WTC11 (cell line): ENCODE measurements around the gene NKX2-3. TPM values are rescaled to one million over a fixed set of nuclear protein-coding genes. Genes with fewer than 3 reads are reported as not detected.

Experiments used
- ATAC-seq: fragments of 200-7000 bp; cut with Tn5 transposase; 2 replicates; pipeline ENCODE4 v1.10.0; 2021; ENCODE audit warnings: mild to moderate bottlenecking, moderate library complexity
- CTCF ChIA-PET: fragments of 300-600 bp; sonication (Branson Sonifier 250); formaldehyde crosslinking; loops from one replicate; lab custom pipeline; 2021; ENCODE audit warnings: antibody characterized with exemption; lab: Charles Lee
- POLR2A ChIA-PET: fragments of 350-600 bp; sonication (Branson Sonifier 250); formaldehyde crosslinking; loops from one replicate; lab custom pipeline; 2021; ENCODE audit warnings: antibody characterized with exemption; lab: Charles Lee
- DNase-seq: peaks from one replicate; pipeline ENCODE4 v3.0.0; 2021; ENCODE audit warnings: low spot score
- H3K27ac Mint-ChIP-seq: 2 replicates; pipeline ENCODE4 v1.8.0; 2021; ENCODE audit warnings: mixed read lengths
- H3K27me3 Mint-ChIP-seq: 2 replicates; pipeline ENCODE4 v1.8.0; 2021; ENCODE audit warnings: low read depth, mild to moderate bottlenecking, moderate library complexity, mixed read lengths
- H3K36me3 Mint-ChIP-seq: 2 replicates; pipeline ENCODE4 v1.8.0; 2021; ENCODE audit warnings: mixed read lengths
- H3K4me1 Mint-ChIP-seq: 2 replicates; pipeline ENCODE4 v1.8.0; 2022; ENCODE audit warnings: mixed read lengths
- H3K4me3 Mint-ChIP-seq: 2 replicates; pipeline ENCODE4 v1.8.0; 2021; ENCODE audit warnings: mild to moderate bottlenecking, moderate library complexity, mixed read lengths
- H3K9me3 Mint-ChIP-seq: 2 replicates; pipeline ENCODE4 v1.8.0; 2021; ENCODE audit warnings: mixed read lengths
- AR ChIP-seq: fragments of 250-450 bp; sonication (Bioruptor Pico); IDR thresholded peaks from 2 replicates; pipeline ENCODE4 v1.9.0; 2021; ENCODE audit warnings: mild to moderate bottlenecking
- ATF1 ChIP-seq: sonication (generic); formaldehyde crosslinking; IDR thresholded peaks from 2 replicates; pipeline ENCODE4 v1.8.1; 2023; ENCODE audit warnings: mild to moderate bottlenecking, moderate library complexity, missing genetic modification reagents
- ATF6 ChIP-seq: sonication (generic); formaldehyde crosslinking; IDR thresholded peaks from 2 replicates; pipeline ENCODE4 v1.8.1; 2023; ENCODE audit warnings: mild to moderate bottlenecking, missing genetic modification reagents
- CREM ChIP-seq: sonication (generic); formaldehyde crosslinking; IDR thresholded peaks from 2 replicates; pipeline ENCODE4 v1.8.1; 2022; ENCODE audit warnings: mild to moderate bottlenecking, missing genetic modification reagents, moderate library complexity
- ESRRA ChIP-seq: sonication (generic); formaldehyde crosslinking; IDR thresholded peaks from 2 replicates; pipeline ENCODE4 v1.8.1; 2022; ENCODE audit warnings: mild to moderate bottlenecking, missing genetic modification reagents, borderline replicate concordance
- GRHL2 ChIP-seq: fragments of 250-450 bp; sonication (Bioruptor Pico); IDR thresholded peaks from 2 replicates; pipeline ENCODE4 v1.8.0; 2022; ENCODE audit warnings: mild to moderate bottlenecking, moderate library complexity; ENCODE audit not compliant: insufficient replicate concordance, severe bottlenecking
- IRF1 ChIP-seq: sonication (generic); formaldehyde crosslinking; IDR thresholded peaks from 2 replicates; pipeline ENCODE4 v1.8.0; 2023; ENCODE audit warnings: missing genetic modification reagents
- JUN ChIP-seq: sonication (generic); formaldehyde crosslinking; IDR thresholded peaks from 2 replicates; pipeline ENCODE4 v1.8.0; 2023; ENCODE audit warnings: mild to moderate bottlenecking, missing genetic modification reagents
- KAT7 ChIP-seq: sonication (generic); formaldehyde crosslinking; IDR thresholded peaks from 2 replicates; pipeline ENCODE4 v1.8.1; 2023; ENCODE audit warnings: missing genetic modification reagents, mild to moderate bottlenecking, borderline replicate concordance
- NFE2L1 ChIP-seq: sonication (generic); formaldehyde crosslinking; IDR thresholded peaks from 2 replicates; pipeline ENCODE4 v1.8.1; 2023; ENCODE audit warnings: missing genetic modification reagents
- PRRX2 ChIP-seq: fragments of 250-450 bp; sonication (Bioruptor Pico); IDR thresholded peaks from 2 replicates; pipeline ENCODE4 v1.8.0; 2021; ENCODE audit warnings: mild to moderate bottlenecking
- RORB ChIP-seq: fragments of 250-450 bp; sonication (Bioruptor Pico); IDR thresholded peaks from 2 replicates; pipeline ENCODE4 v1.9.0; 2021; ENCODE audit warnings: mild to moderate bottlenecking
- SOX15 ChIP-seq: fragments of 250-450 bp; sonication (Bioruptor Pico); IDR thresholded peaks from 2 replicates; pipeline ENCODE4 v1.9.0; 2021; ENCODE audit warnings: mild to moderate bottlenecking
- ZNF232 ChIP-seq: sonication (generic); formaldehyde crosslinking; IDR thresholded peaks from 2 replicates; pipeline ENCODE4 v1.8.0; 2022; ENCODE audit warnings: mild to moderate bottlenecking, missing genetic modification reagents
- ZNF317 ChIP-seq: sonication (generic); formaldehyde crosslinking; IDR thresholded peaks from 2 replicates; pipeline ENCODE4 v1.8.1; 2023; ENCODE audit warnings: low read depth, mild to moderate bottlenecking, moderate library complexity, missing genetic modification reagents, borderline replicate concordance
- total RNA-seq: library from RNA; stranded (reverse); gene quantifications from 3 replicates; pipeline ENCODE4 v1.2.3, GENCODE V29; 2021
- TF ChIP-seq, protein P1 (sequence below): fragments of 250-450 bp; sonication (Bioruptor Pico); IDR thresholded peaks from 2 replicates; pipeline ENCODE4 v1.9.0; 2021; ENCODE audit warnings: moderate library complexity, mild to moderate bottlenecking, inconsistent platforms, borderline replicate concordance
- TF ChIP-seq, protein P2 (sequence below): fragments of 250-450 bp; sonication (Bioruptor Pico); IDR thresholded peaks from 2 replicates; pipeline ENCODE4 v2.1.2; 2022; ENCODE audit warnings: mild to moderate bottlenecking, moderate library complexity
- TF ChIP-seq, protein P3 (sequence below): sonication (generic); formaldehyde crosslinking; IDR thresholded peaks from 2 replicates; pipeline ENCODE4 v1.8.0; 2022; ENCODE audit warnings: mild to moderate bottlenecking, missing genetic modification reagents

The NKX2-3 gene
- total RNA-seq, 1 experiment from 2014 or later, result not detected

DNA sequence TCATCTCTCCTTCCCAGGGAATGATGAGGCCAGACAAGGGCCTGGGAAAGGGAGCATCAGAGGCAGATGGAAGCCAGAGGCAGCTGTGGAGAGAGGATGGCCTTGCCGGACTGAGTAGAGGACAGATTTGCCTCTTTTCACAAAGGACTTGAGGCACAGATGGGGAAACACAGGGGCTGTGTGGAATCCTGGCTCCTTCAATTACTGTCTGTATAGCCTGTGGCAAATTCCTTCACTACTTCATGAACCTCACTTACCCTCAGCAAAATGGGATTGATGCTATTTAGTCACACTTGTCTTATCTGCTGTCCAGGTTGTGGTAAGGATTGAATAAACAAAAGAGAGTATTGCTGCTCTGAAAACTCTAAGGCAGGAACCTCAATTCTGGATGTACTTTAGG is 47.2 kb downstream of the NKX2-3 start (continued):
- TF ChIP-seq IRF1 (CRISPR knock-in tag) (no peak), RORB (CRISPR knock-in tag) (no peak)

DNA sequence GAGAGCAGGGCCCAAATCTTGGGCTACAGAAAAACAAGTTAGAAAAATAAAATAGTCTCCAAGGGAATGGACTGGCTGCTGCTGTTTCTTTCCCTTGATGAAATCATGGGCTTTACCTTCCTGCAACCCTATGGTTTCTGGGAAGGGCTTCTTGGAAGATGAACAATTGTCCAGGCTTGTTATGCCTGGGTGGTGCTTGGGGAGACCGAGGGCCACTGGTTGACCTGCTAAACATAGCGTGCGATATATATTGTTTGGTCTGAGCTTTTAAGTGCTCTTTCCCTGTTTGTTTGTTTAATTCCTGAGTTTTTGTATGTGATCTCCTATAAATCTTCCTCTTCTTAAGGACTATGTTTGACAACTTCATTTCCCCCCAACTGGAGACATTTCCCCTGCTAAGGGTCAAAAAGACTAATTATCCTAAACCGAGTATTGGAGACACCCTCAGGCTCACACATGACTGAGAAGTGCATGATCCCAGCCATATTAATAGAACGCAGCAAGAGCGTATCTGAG is 49.6 kb downstream of the NKX2-3 start:
- H3K27me3 Mint-ChIP-seq, result peaks cover 2% of the 10 kb centered on the region; the same call in 1 of the 2 replicates
- TF ChIP-seq, protein P1, sequence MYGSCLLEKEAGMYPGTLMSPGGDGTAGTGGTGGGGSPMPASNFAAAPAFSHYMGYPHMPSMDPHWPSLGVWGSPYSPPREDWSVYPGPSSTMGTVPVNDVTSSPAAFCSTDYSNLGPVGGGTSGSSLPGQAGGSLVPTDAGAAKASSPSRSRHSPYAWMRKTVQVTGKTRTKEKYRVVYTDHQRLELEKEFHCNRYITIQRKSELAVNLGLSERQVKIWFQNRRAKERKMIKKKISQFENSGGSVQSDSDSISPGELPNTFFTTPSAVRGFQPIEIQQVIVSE (CRISPR knock-in tag), result no peak
- TF ChIP-seq PRRX2 (CRISPR knock-in tag) (no peak), ZNF317 (CRISPR knock-in tag) (no peak), NFE2L1 (CRISPR knock-in tag) (no peak), ATF6 (CRISPR knock-in tag) (no peak), SOX15 (CRISPR knock-in tag) (no peak)
- TF ChIP-seq, protein P2, sequence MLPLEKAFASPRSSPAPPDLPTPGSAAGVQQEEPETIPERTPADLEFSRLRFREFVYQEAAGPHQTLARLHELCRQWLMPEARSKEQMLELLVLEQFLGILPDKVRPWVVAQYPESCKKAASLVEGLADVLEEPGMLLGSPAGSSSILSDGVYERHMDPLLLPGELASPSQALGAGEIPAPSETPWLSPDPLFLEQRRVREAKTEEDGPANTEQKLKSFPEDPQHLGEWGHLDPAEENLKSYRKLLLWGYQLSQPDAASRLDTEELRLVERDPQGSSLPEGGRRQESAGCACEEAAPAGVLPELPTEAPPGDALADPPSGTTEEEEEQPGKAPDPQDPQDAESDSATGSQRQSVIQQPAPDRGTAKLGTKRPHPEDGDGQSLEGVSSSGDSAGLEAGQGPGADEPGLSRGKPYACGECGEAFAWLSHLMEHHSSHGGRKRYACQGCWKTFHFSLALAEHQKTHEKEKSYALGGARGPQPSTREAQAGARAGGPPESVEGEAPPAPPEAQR (CRISPR knock-in tag), result no peak
- TF ChIP-seq, all 79 proteins: peak for 0
- DNase-seq (no peak), ATAC-seq (no peak)
- Mint-ChIP-seq H3K27ac (no peak overlapping the region), H3K4me3 (no peak overlapping the region), H3K4me1 (peaks cover 8% of the 10 kb centered on the region), H3K36me3 (no peaks in the 10 kb centered on the region), H3K9me3 (no peaks in the 10 kb centered on the region)
- CTCF ChIA-PET, result no interaction called here
- POLR2A ChIA-PET, result no interaction called here

DNA sequence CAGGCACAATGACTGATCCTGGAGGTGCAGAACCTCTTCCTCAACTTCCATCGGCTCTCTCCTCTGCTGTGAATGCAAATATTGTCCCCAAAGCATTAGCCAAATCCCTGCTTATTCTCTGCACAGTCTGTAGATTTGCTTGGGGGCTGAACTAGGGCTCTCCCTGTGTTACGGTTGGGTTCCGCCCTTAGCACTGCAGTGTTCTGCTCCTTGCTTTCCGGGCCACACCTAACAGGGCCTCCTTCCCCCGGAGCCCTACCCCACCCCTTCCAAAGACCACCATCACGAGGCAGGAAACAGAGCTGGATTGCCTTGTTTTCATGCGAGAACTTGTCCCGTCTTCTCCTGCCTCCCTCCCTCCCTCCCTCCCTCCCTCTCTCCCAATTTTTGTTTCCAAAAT is 50.9 kb downstream of the NKX2-3 start:
- Mint-ChIP-seq H3K36me3 (no peaks in the 10 kb centered on the region), H3K27ac (no peak overlapping the region), H3K9me3 (no peaks in the 10 kb centered on the region), H3K4me1 (peaks cover 14% of the 10 kb centered on the region), H3K4me3 (no peak overlapping the region), H3K27me3 (peaks cover 2% of the 10 kb centered on the region; the same call in 1 of the 2 replicates)
- CTCF ChIA-PET, result no interaction called here
- ATAC-seq, result peak; percentile 68
- POLR2A ChIA-PET, result no interaction called here
- no peak for DNase-seq
- TF ChIP-seq GRHL2 (CRISPR knock-in tag), result no peak
- no peak for TF ChIP-seq ESRRA (CRISPR knock-in tag)
- TF ChIP-seq, protein P3, sequence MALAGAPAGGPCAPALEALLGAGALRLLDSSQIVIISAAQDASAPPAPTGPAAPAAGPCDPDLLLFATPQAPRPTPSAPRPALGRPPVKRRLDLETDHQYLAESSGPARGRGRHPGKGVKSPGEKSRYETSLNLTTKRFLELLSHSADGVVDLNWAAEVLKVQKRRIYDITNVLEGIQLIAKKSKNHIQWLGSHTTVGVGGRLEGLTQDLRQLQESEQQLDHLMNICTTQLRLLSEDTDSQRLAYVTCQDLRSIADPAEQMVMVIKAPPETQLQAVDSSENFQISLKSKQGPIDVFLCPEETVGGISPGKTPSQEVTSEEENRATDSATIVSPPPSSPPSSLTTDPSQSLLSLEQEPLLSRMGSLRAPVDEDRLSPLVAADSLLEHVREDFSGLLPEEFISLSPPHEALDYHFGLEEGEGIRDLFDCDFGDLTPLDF (CRISPR knock-in tag), result no peak
- TF ChIP-seq KAT7 (CRISPR knock-in tag), result no peak
- TF ChIP-seq JUN, result no peak
- TF ChIP-seq ATF1 (CRISPR knock-in tag), result no peak
- TF ChIP-seq CREM (CRISPR knock-in tag), result no peak
- TF ChIP-seq AR (CRISPR knock-in tag), result no peak
- TF ChIP-seq ZNF232 (CRISPR knock-in tag), result no peak
- no peak for TF ChIP-seq NFE2L1 (CRISPR knock-in tag)
